SHP77 (cell line): ENCODE results near the gene PCDHA7.
"Not testable (repeated sequence)": the region's sequence is repeated elsewhere in the genome, so short reads cannot be mapped to it uniquely, and the experiment has no call there.

Source experiments
- DNase-seq, 2 experiments: peaks; one replicate each; lab custom pipeline; 2025; lab: John Stamatoyannopoulos, UW

PCDHA7 gene

GRCh38 chr5:140862441-140863295 is 28.6 kb downstream of the PCDHA7 start:
- DNase-seq = no peak

GRCh38 chr5:140868721-140869554 is 34.9 kb downstream of the PCDHA7 start, which contains the start of gene PCDHA11:
Gene PCDHA11, plus strand, starts transcription at chr5:140868957. Its CDS starts 147 bp downstream, at chr5:140869104.
- no peak for DNase-seq

GRCh38 chr5:140869555-140869886 is 35.5 kb downstream of the PCDHA7 start:
- DNase-seq = no peak

- DNase-seq = no peak
These were observed 36.4 kb downstream of the PCDHA7 start for GRCh38 chr5:140870221-140871201.

GRCh38 chr5:140875085-140876065 is 41.3 kb downstream of the PCDHA7 start, which contains the start of gene PCDHA12:
Gene PCDHA12, plus strand, starts transcription at chr5:140875308. Its CDS starts 165 bp downstream, at chr5:140875473.
- no peak for DNase-seq

- DNase-seq = not testable (repeated sequence)
These were observed 42.6 kb downstream of the PCDHA7 start for GRCh38 chr5:140876541-140877261.

GRCh38 chr5:140877262-140877581 is 43.2 kb downstream of the PCDHA7 start:
- no peak for DNase-seq

GRCh38 chr5:140881889-140882590 is 48.0 kb downstream of the PCDHA7 start, which contains the start of gene PCDHA13:
Gene PCDHA13, plus strand, starts transcription at chr5:140882124. Its CDS starts 145 bp downstream, at chr5:140882269.
- DNase-seq = no peak

GRCh38 chr5:140882591-140882899 is 48.5 kb downstream of the PCDHA7 start:
- no peak for DNase-seq

- no peak for DNase-seq
These were observed 49.3 kb downstream of the PCDHA7 start for GRCh38 chr5:140883373-140883772.

GRCh38 chr5:140883927-140884697 is 50.0 kb downstream of the PCDHA7 start:
- no peak for DNase-seq
